Tibial nerve (tissue), 4 donors: Measurements from ENCODE around the gene ATG12. TPM values are rescaled to one million over a fixed set of nuclear protein-coding genes. Genes with fewer than 3 reads are reported as not detected.
"Not testable (repeated sequence)": the region's sequence is repeated elsewhere in the genome, so short reads cannot be mapped to it uniquely, and the experiment has no call there.

Experiments
- DNase-seq, 2 donors: peaks; one replicate each; pipeline ENCODE4 v3.0.0-alpha.2; 2019; ENCODE audit warnings: low spot score in 2 of 2
- H3K27ac ChIP-seq, 4 donors: fragments of 200-600 bp; sonication (generic) in 3 of 4; one replicate each; pipeline ENCODE4 v1.5.1; 2017 to 2019; ENCODE audit warnings: mild to moderate bottlenecking in 1 of 4
- H3K27me3 ChIP-seq, 2 donors: fragments of 200-600 bp; sonication (generic) in 1 of 2; one replicate each; pipeline versions ENCODE4 v1.5.1 to v1.6.0; 2017 to 2019
- H3K36me3 ChIP-seq, 3 donors: fragments of 200-600 bp; sonication (generic); one replicate each; pipeline ENCODE4 v1.5.1; 2018 to 2019
- H3K4me1 ChIP-seq, 4 donors: fragments of 200-600 bp; sonication (generic) in 3 of 4; one replicate each; pipeline ENCODE4 v1.5.1; 2017 to 2019
- H3K4me3 ChIP-seq, 4 donors: fragments of 200-600 bp; sonication (generic) in 3 of 4; one replicate each; pipeline ENCODE4 v1.5.1; 2017 to 2019; ENCODE audit warnings: mild to moderate bottlenecking in 1 of 4, moderate library complexity in 1 of 4
- H3K9me3 ChIP-seq, 4 donors: fragments of 200-600 bp; sonication (generic) in 3 of 4; one replicate each; pipeline ENCODE4 v1.5.1; 2017 to 2019
- CTCF ChIP-seq, 5 experiments: fragments of 200-600 bp in 3 of 5; fragments of 450-650 bp in 2 of 5; sonication (generic) in 3 of 5; IDR thresholded peaks; one replicate each; pipeline ENCODE4 v1.5.1; 2016 to 2019; ENCODE audit warnings: antibody characterized with exemption in 5 of 5, mild to moderate bottlenecking in 3 of 5, moderate library complexity in 2 of 5
- EP300 ChIP-seq, 2 donors: sonication (generic); formaldehyde crosslinking; IDR thresholded peaks; one replicate each; pipeline ENCODE4 v1.6.1; 2017; ENCODE audit warnings: antibody characterized with exemption in 2 of 2, mild to moderate bottlenecking in 1 of 2
- POLR2A ChIP-seq, 2 donors: fragments of 450-650 bp; IDR thresholded peaks; one replicate each; pipeline ENCODE4 v1.6.1; 2017; ENCODE audit warnings: antibody characterized with exemption in 2 of 2, mild to moderate bottlenecking in 2 of 2, moderate library complexity in 2 of 2
- WGBS, 2 donors: methylation state at CpG; one replicate each; pipeline ENCODE4 v1.1.5; 2018; 5-methylcytosine and 5-hydroxymethylcytosine counted together
- total RNA-seq, 4 donors: library from RNA; depleted of rRNA; stranded (reverse); fragments of >200 nt; gene quantifications; one replicate each; pipeline ENCODE4 v1.1.0, GENCODE V29; 2016

The ATG12 gene
- total RNA-seq, 4 donors from 2014 or later, result 36.0 to 68.1 (median 49.7) TPM

- DNase-seq, result no peak
- Histone ChIP-seq H3K4me1 (peaks cover 0 to 6% (median 6%) of the 10 kb centered on the region in 4 donors), H3K36me3 (peaks cover 0 to 18% (median 0%) of the 10 kb centered on the region in 3 donors), H3K27me3 (peaks cover 0 to 18% of the 10 kb centered on the region in 2 donors), H3K27ac (no peak overlapping the region), H3K9me3 (no peaks in the 10 kb centered on the region), H3K4me3 (peak overlapping the region in 2 of 4 donors; percentile 3 to 61)
- no peak for TF ChIP-seq CTCF (IDR thresholded peaks at IDR 0.05)
- TF ChIP-seq POLR2A (IDR thresholded peaks at IDR 0.05), result no peak
- TF ChIP-seq EP300 (IDR thresholded peaks at IDR 0.05), result no peak
These were observed 30.6 kb downstream of the ATG12 start for GRCh38 chr5:115810761-115811160.

- peaks cover 0 to 10% of the 10 kb centered on the region in 2 donors for H3K27me3 ChIP-seq
- no peak overlapping the region for H3K27ac ChIP-seq
- 70 to 78% methylated on average over 2 of the region's 2 CpGs for WGBS, 2 donors
- peaks cover 0 to 25% (median 0%) of the 10 kb centered on the region in 3 donors for H3K36me3 ChIP-seq
- DNase-seq, result no peak
- no peaks in the 10 kb centered on the region for H3K4me1 ChIP-seq
- no peak for TF ChIP-seq POLR2A (IDR thresholded peaks at IDR 0.05)
- no peak for TF ChIP-seq EP300 (IDR thresholded peaks at IDR 0.05)
- TF ChIP-seq CTCF (IDR thresholded peaks at IDR 0.05), result no peak
- H3K9me3 ChIP-seq, result no peaks in the 10 kb centered on the region
- peak overlapping the region in 1 of 4 donors; percentile 61 for H3K4me3 ChIP-seq
These were observed 31.4 kb downstream of the ATG12 start for GRCh38 chr5:115809946-115810345.

GRCh38 chr5:115808066-115808465 is 33.3 kb downstream of the ATG12 start:
- WGBS, 2 donors, result 91 to 97% methylated on average over 2 of the region's 2 CpGs
- Histone ChIP-seq H3K27ac (peak overlapping the region in 1 of 4 donors; percentile 47), H3K36me3 (peaks cover 0 to 24% (median 0%) of the 10 kb centered on the region in 3 donors)
- H3K9me3 ChIP-seq, DNase-seq, H3K4me3 ChIP-seq, H3K4me1 ChIP-seq, H3K27me3 ChIP-seq: not testable (repeated sequence)

- H3K27me3 ChIP-seq, result no peaks in the 10 kb centered on the region
- no peaks in the 10 kb centered on the region for H3K4me1 ChIP-seq
- H3K4me3 ChIP-seq, result no peak overlapping the region
- TF ChIP-seq POLR2A (IDR thresholded peaks at IDR 0.05) (no peak), CTCF (IDR thresholded peaks at IDR 0.05) (no peak), EP300 (IDR thresholded peaks at IDR 0.05) (no peak)
- H3K27ac ChIP-seq, result peak overlapping the region in 1 of 4 donors; percentile 47
- H3K9me3 ChIP-seq, result no peaks in the 10 kb centered on the region
- peaks cover 0 to 24% (median 0%) of the 10 kb centered on the region in 3 donors for H3K36me3 ChIP-seq
- DNase-seq, result no peak
- 88% methylated on average over 2 of the region's 2 CpGs for WGBS, 2 donors
These were observed 33.7 kb downstream of the ATG12 start for GRCh38 chr5:115807654-115808052.

GRCh38 chr5:115806986-115807653 is 34.2 kb downstream of the ATG12 start:
- 80 to 85% methylated on average over 2 of the region's 2 CpGs for WGBS, 2 donors
- Histone ChIP-seq H3K27me3 (no peaks in the 10 kb centered on the region), H3K9me3 (no peaks in the 10 kb centered on the region), H3K27ac (no peak overlapping the region), H3K4me3 (no peak overlapping the region), H3K36me3 (peaks cover 0 to 24% (median 0%) of the 10 kb centered on the region in 3 donors), H3K4me1 (no peaks in the 10 kb centered on the region)
- TF ChIP-seq CTCF (IDR thresholded peaks at IDR 0.05) (no peak), POLR2A (IDR thresholded peaks at IDR 0.05) (no peak), EP300 (IDR thresholded peaks at IDR 0.05) (no peak)
- DNase-seq, result no peak
